ENCODE data around the gene SMYD3.

The SMYD3 gene

GRCh38 chr1:246291127-246291526 is 216.0 kb downstream of the SMYD3 start:
- H4K20me1 ChIP-seq (ENCODE audit: insufficient read depth, low read length): no peaks in the 10 kb centered on the region
- H3K27me3 ChIP-seq (ENCODE audit: insufficient read depth, low read length, poor library complexity): no peaks in the 10 kb centered on the region
- no peak overlapping the region for H3K9ac ChIP-seq (ENCODE audit: low read depth, low read length)
- ATAC-seq (ENCODE audit: insufficient read depth, low read depth) (no peak), DNase-seq (no peak)
- H3K79me2 ChIP-seq (ENCODE audit: insufficient read depth, low read length): no peaks in the 10 kb centered on the region
- no peaks in the 10 kb centered on the region for H3K4me1 ChIP-seq (ENCODE audit: insufficient read depth, low read length)
- H3K4me2 ChIP-seq (ENCODE audit: insufficient read depth, low read length): no peak overlapping the region
- H3K9me3 ChIP-seq (ENCODE audit: insufficient read depth, low read length, severe bottlenecking): no peaks in the 10 kb centered on the region
- H3K4me3 ChIP-seq (ENCODE audit: low read depth in 1 of 2, low read length in 2 of 2): no peak overlapping the region
- no peak for TF ChIP-seq CTCF (IDR thresholded peaks at IDR 0.05; ENCODE audit: borderline replicate concordance, extremely low read depth, low read length, poor library complexity, severe bottlenecking)
- no peak for TF ChIP-seq EZH2 (IDR thresholded peaks at IDR 0.05; ENCODE audit: borderline replicate concordance, low read depth, low read length, severe bottlenecking)
- H3K27ac ChIP-seq (ENCODE audit: low read length): no peak overlapping the region
- H2AFZ ChIP-seq (ENCODE audit: low read depth, low read length): no peak overlapping the region
- H3K36me3 ChIP-seq (ENCODE audit: insufficient read depth, low read length): no peaks in the 10 kb centered on the region

GRCh38 chr1:246283771-246284410 is 223.2 kb downstream of the SMYD3 start:
- Histone ChIP-seq H3K9ac (ENCODE audit: low read depth, low read length) (no peak overlapping the region), H2AFZ (ENCODE audit: low read depth, low read length) (no peak overlapping the region), H3K4me2 (ENCODE audit: insufficient read depth, low read length) (no peak overlapping the region), H4K20me1 (ENCODE audit: insufficient read depth, low read length) (no peaks in the 10 kb centered on the region), H3K4me1 (ENCODE audit: insufficient read depth, low read length) (no peaks in the 10 kb centered on the region), H3K79me2 (ENCODE audit: insufficient read depth, low read length) (no peaks in the 10 kb centered on the region), H3K9me3 (ENCODE audit: insufficient read depth, low read length, severe bottlenecking) (no peaks in the 10 kb centered on the region), H3K27ac (ENCODE audit: low read length) (no peak overlapping the region), H3K27me3 (ENCODE audit: insufficient read depth, low read length, poor library complexity) (no peaks in the 10 kb centered on the region), H3K4me3 (ENCODE audit: low read depth in 1 of 2, low read length in 2 of 2) (no peak overlapping the region), H3K36me3 (ENCODE audit: insufficient read depth, low read length) (no peaks in the 10 kb centered on the region)
- no peak for TF ChIP-seq CTCF (IDR thresholded peaks at IDR 0.05; ENCODE audit: borderline replicate concordance, extremely low read depth, low read length, poor library complexity, severe bottlenecking)
- no peak for TF ChIP-seq EZH2 (IDR thresholded peaks at IDR 0.05; ENCODE audit: borderline replicate concordance, low read depth, low read length, severe bottlenecking)
- DNase-seq (no peak), ATAC-seq (ENCODE audit: insufficient read depth, low read depth) (no peak)

- H3K27ac ChIP-seq (ENCODE audit: low read length): no peak overlapping the region
- H3K4me3 ChIP-seq (ENCODE audit: low read depth in 1 of 2, low read length in 2 of 2): no peak overlapping the region
- H3K36me3 ChIP-seq (ENCODE audit: insufficient read depth, low read length): no peaks in the 10 kb centered on the region
- H2AFZ ChIP-seq (ENCODE audit: low read depth, low read length): no peak overlapping the region
- ATAC-seq (ENCODE audit: insufficient read depth, low read depth) (no peak), DNase-seq (no peak)
- no peak overlapping the region for H3K9ac ChIP-seq (ENCODE audit: low read depth, low read length)
- H3K79me2 ChIP-seq (ENCODE audit: insufficient read depth, low read length): no peaks in the 10 kb centered on the region
- H4K20me1 ChIP-seq (ENCODE audit: insufficient read depth, low read length): no peaks in the 10 kb centered on the region
- no peak overlapping the region for H3K4me2 ChIP-seq (ENCODE audit: insufficient read depth, low read length)
- no peaks in the 10 kb centered on the region for H3K9me3 ChIP-seq (ENCODE audit: insufficient read depth, low read length, severe bottlenecking)
- no peak for TF ChIP-seq EZH2 (IDR thresholded peaks at IDR 0.05; ENCODE audit: borderline replicate concordance, low read depth, low read length, severe bottlenecking)
- no peak for TF ChIP-seq CTCF (IDR thresholded peaks at IDR 0.05; ENCODE audit: borderline replicate concordance, extremely low read depth, low read length, poor library complexity, severe bottlenecking)
- no peaks in the 10 kb centered on the region for H3K4me1 ChIP-seq (ENCODE audit: insufficient read depth, low read length)
- H3K27me3 ChIP-seq (ENCODE audit: insufficient read depth, low read length, poor library complexity): no peaks in the 10 kb centered on the region
Measured at GRCh38 chr1:246281639-246282038, 225.4 kb downstream of the SMYD3 start.

Data from DND-41 (cell line).